Memory B cell (primary cell): ENCODE results near the gene BRSK1.

Experiments used
- ATAC-seq: fragments of 150-1000 bp; cut with Tn5 transposase; 2 replicates; pipeline ENCODE4 v1.10.0; 2021; ENCODE audit warnings: low read depth, mild to moderate bottlenecking, moderate library complexity
- DNase-seq, 2 donors: peaks; one replicate each; pipeline ENCODE4 v3.0.0; 2022; ENCODE audit warnings: low spot score in 2 of 2
- H3K27ac Mint-ChIP-seq: one replicate; pipeline ENCODE4 v1.8.0; 2022; ENCODE audit warnings: mild to moderate bottlenecking, moderate library complexity, mixed read lengths
- H3K27me3 Mint-ChIP-seq: one replicate; pipeline ENCODE4 v1.8.0; 2022; ENCODE audit warnings: mixed read lengths
- H3K36me3 Mint-ChIP-seq: one replicate; pipeline ENCODE4 v1.8.0; 2022; ENCODE audit warnings: mild to moderate bottlenecking, mixed read lengths
- H3K4me1 Mint-ChIP-seq: one replicate; pipeline ENCODE4 v1.8.0; 2022; ENCODE audit warnings: mixed read lengths
- H3K4me3 Mint-ChIP-seq: one replicate; pipeline ENCODE4 v1.8.0; 2022; ENCODE audit warnings: mild to moderate bottlenecking, moderate library complexity, mixed read lengths
- H3K9me3 Mint-ChIP-seq: one replicate; pipeline ENCODE4 v1.8.0; 2022; ENCODE audit warnings: mixed read lengths

The BRSK1 gene

DNA sequence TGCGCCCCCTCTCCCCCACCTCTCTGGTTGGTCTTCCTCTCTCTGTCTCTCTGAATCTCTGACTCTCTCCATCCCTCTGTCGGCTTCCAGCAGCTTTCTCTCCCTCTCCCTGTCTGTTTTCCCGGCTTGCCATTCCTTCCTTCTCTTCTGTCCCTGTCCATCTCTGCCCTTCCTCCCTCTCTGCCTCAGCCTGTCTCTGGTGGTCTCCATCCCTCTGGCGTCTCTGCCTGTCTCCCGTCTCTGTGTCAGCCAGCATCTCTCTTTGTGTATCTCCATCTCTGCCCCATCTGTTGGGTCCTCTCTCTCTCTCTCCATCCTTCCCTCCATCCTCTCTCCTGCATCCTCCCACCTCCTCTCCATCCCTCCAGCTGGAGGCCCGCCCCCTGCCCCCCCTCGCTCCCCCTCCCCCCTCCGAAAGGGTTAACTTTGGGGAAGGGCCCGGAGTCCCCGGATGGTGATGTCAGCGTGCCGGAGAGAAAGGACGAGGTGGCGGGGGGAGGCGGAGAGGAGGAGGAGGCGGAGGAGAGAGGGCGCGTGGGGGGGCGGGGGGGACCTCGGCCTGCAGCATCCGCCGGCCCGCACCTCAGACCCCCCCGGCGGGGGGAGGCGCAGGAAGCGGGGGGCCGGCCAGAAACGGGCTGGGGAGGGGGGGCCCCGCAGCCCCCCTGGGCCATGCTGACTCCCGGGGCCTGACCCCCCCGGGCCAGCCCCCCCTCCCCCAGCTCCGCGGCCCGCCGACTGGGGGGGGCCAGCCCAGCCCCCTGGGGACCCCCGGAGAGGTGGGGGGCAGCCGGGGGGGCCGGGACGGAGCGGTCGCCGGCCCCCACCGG lies at the start of gene BRSK1:
Gene BRSK1, plus strand, starts transcription at position 450 of the 830 bp plus-strand sequence. CDS start 446 bp downstream, outside the sequence.
- H3K4me1 Mint-ChIP-seq, result peaks cover 28% of the 10 kb centered on the region
- H3K9me3 Mint-ChIP-seq, result no peaks in the 10 kb centered on the region
- H3K27ac Mint-ChIP-seq, result peak within 1 kb of the TSS; percentile 36
- no peak for ATAC-seq
- DNase-seq, result no peak
- H3K27me3 Mint-ChIP-seq, result peaks cover 5% of the 10 kb centered on the region
- H3K4me3 Mint-ChIP-seq, result peak within 1 kb of the TSS; percentile 42
- H3K36me3 Mint-ChIP-seq, result peaks cover 2% of the 10 kb centered on the region

DNA sequence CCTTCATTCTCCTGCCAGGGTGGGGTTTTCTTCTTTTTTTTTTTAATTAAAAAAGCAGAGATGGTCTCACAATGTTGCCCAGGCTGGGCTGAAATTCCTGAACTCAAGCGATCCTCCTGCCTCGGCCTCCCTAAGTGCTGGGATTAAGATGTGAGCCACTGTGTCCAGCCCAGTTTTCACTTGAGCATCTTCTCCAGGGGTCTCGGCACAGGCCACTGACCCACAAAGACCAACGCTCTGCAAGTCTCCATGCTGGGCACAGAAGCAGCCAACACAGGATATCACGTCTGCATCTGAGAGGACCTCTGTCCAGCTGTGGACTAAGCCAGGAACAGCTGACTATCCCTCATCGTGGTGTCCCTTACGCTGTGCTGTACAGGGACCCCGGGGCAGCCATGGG lies 45.8 kb upstream of the BRSK1 start:
- Mint-ChIP-seq H3K27ac (no peak overlapping the region), H3K4me3 (no peak overlapping the region), H3K36me3 (peaks cover 43% of the 10 kb centered on the region), H3K4me1 (peaks cover 2% of the 10 kb centered on the region), H3K27me3 (no peaks in the 10 kb centered on the region), H3K9me3 (no peaks in the 10 kb centered on the region)
- DNase-seq (no peak), ATAC-seq (no peak)

DNA sequence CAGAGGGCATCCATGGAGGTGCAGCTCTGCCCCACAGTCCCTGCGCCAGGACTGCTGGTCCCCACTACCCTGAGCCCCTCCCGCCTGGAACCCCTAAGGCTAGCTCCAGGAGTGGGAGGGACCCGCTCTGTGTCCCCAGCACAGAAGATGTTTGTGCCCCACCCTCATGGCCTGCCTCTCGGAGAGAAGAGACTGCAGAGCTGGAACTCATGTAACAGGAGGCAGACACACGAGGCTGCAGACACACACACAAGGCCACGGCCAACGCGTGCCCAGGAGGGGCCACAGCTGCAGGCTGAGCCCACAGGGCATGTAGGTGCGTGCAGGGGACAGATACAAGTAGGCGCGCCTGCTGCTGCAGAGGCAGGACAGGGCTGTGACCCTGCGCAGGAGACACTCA lies 44.8 kb upstream of the BRSK1 start:
- H3K4me3 Mint-ChIP-seq, result no peak overlapping the region
- ATAC-seq, result no peak
- H3K27ac Mint-ChIP-seq, result no peak overlapping the region
- no peaks in the 10 kb centered on the region for H3K27me3 Mint-ChIP-seq
- H3K9me3 Mint-ChIP-seq, result no peaks in the 10 kb centered on the region
- peaks cover 2% of the 10 kb centered on the region for H3K4me1 Mint-ChIP-seq
- DNase-seq, result no peak
- H3K36me3 Mint-ChIP-seq, result peaks cover 42% of the 10 kb centered on the region

DNA sequence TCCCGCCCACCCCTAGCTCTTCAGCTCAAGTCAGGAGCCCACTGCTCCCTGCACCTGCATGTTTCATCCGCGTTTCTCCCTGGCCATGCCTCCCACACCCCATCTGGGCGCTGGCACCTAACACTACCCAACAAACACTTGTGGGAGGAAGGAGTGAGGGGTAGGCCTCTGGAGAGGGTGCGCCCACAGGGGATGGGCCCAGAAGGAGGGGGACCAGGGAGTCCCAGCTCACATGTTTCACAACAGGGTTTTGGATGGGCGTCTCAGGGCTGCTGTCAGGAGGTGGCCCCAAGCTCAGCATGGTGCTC lies 43.1 kb upstream of the BRSK1 start:
- Mint-ChIP-seq H3K36me3 (peaks cover 36% of the 10 kb centered on the region), H3K27me3 (no peaks in the 10 kb centered on the region), H3K9me3 (no peaks in the 10 kb centered on the region), H3K4me1 (peaks cover 2% of the 10 kb centered on the region), H3K27ac (no peak overlapping the region), H3K4me3 (no peak overlapping the region)
- no peak for DNase-seq
- no peak for ATAC-seq

DNA sequence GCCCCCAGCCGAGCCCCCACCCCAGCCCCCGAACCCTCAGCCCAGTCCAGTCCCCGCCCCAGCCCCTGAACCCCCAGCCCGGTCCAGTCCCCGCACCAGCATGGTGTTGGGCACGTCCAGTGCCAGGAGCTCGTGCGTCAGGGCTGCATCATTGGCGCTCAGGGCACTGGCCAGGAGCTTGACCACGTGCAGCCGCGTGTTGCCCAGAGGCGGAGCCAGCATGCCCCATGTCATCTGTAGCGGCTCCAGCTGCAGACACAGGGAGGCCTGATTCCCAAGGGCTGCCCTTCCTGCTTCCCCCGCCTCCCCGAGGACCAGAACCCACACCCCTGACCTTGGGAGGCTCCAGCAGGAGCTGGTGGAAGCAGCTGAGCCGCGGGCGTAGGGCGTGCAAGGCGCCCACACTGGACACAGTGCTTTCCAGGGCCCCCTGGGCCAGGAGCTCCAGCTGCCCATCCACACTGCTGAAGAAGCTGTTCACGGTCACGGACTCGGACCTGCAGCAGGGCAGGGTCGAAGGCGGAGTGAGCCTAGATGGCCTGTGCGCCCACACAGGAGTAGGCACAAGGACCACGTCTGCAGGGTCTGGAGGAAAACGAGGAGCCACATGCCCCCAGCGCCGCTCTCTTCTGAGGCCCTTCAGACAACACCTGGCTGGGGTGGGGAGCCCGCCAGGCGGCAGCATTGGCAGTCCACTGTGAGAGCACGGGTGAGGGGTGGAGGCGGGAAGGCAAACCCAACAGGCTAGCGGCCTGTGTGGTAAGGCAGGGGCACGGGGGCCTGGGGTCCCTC lies 42.5 kb upstream of the BRSK1 start:
- ATAC-seq (no peak), DNase-seq (no peak)
- Mint-ChIP-seq H3K9me3 (no peaks in the 10 kb centered on the region), H3K27me3 (no peaks in the 10 kb centered on the region), H3K36me3 (peaks cover 34% of the 10 kb centered on the region), H3K27ac (no peak overlapping the region), H3K4me1 (peaks cover 4% of the 10 kb centered on the region), H3K4me3 (no peak overlapping the region)

DNA sequence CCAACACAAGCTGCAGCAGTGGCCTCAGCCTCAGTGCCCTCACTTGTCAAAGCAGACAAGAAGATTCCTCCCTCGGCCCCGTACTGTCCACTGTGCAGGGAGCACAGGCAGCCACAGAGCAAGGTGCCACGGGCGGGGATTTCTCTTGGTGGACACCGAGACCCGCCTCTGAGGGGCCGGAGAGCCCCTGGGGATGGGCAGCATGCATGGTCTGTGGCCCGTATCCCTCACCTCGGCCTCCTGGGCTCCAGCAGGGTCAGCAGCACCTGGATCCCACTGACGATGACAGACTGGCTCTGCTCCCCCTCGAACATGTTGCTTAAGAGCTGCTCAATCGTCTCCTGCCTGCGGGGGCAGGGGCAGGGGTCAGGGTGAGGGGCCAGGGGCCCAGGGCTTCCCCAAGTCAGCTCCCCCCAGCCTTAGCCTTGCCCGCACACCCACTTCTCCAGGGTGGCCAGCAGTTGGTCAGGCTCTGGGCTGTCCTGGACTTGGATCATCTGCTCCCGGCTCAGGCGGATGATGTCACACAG lies 41.8 kb upstream of the BRSK1 start:
- Mint-ChIP-seq H3K4me1 (peaks cover 4% of the 10 kb centered on the region), H3K36me3 (peaks cover 28% of the 10 kb centered on the region)

DNA sequence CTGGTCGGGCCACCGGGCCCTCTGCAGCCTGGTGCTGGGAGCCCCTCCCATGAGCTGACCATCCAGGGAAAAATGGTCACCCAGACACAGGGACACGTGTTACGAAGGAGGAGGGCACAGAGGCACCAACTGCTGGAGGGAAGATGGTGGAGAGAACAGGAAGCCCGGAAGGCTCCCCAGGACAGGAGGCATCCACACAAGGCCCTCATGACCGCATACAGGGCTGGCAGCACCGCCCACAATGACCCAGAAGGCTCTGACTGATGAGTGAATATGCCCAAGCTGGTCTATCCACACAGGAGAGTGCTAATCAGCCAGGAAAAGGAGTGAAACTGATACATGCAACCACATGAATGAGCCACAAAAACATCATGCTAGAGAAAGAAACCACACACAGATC lies 41.3 kb upstream of the BRSK1 start:
- ATAC-seq (no peak), DNase-seq (no peak)
- no peaks in the 10 kb centered on the region for H3K27me3 Mint-ChIP-seq

More for the DNA sequence above, 41.8 kb upstream of the BRSK1 start:
- ATAC-seq (no peak), DNase-seq (no peak)
- Mint-ChIP-seq H3K4me3 (no peak overlapping the region), H3K9me3 (no peaks in the 10 kb centered on the region), H3K27ac (no peak overlapping the region), H3K27me3 (no peaks in the 10 kb centered on the region)

DNA sequence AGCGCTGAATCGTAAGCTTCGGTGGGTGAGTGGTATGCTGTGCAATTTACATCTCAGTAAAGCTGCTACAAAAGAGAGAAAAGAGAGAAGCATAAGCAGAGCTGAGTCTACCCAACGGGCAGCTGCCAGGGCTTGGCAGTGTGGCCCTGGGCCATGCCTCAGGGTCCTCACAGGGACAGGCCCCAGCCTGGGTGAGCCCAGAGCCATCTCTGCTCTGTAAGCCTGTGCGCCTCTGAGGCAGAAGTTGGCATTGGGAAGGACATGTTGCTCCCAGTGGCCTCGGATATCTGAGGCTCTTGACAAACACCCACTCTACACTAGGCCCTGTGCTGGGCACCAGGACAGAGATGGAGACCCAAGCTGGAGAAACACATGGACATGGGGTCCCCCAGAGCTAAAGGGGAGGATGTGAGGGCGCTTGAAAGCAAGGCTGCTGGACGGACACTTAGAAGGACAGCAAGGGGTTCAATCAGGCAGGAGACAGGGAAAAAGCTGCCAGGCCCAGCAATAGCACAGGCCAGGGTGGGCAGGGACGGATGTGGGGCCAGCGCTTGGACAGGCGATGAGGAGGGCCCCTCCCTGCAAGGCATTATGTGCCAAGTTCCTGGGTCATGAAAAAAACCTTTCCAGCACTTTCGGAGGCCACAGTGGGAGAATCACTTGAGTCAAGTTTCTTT lies 39.7 kb upstream of the BRSK1 start:
- H3K27ac Mint-ChIP-seq, result no peak overlapping the region
- no peaks in the 10 kb centered on the region for H3K9me3 Mint-ChIP-seq
- no peaks in the 10 kb centered on the region for H3K27me3 Mint-ChIP-seq
- H3K36me3 Mint-ChIP-seq, result peaks cover 22% of the 10 kb centered on the region
- no peak overlapping the region for H3K4me3 Mint-ChIP-seq
- H3K4me1 Mint-ChIP-seq, result peaks cover 13% of the 10 kb centered on the region
- ATAC-seq (no peak), DNase-seq (no peak)

More for the DNA sequence above, 41.3 kb upstream of the BRSK1 start:
- Mint-ChIP-seq H3K36me3 (peaks cover 23% of the 10 kb centered on the region), H3K4me1 (peaks cover 4% of the 10 kb centered on the region), H3K4me3 (no peak overlapping the region), H3K27ac (no peak overlapping the region), H3K9me3 (no peaks in the 10 kb centered on the region)

DNA sequence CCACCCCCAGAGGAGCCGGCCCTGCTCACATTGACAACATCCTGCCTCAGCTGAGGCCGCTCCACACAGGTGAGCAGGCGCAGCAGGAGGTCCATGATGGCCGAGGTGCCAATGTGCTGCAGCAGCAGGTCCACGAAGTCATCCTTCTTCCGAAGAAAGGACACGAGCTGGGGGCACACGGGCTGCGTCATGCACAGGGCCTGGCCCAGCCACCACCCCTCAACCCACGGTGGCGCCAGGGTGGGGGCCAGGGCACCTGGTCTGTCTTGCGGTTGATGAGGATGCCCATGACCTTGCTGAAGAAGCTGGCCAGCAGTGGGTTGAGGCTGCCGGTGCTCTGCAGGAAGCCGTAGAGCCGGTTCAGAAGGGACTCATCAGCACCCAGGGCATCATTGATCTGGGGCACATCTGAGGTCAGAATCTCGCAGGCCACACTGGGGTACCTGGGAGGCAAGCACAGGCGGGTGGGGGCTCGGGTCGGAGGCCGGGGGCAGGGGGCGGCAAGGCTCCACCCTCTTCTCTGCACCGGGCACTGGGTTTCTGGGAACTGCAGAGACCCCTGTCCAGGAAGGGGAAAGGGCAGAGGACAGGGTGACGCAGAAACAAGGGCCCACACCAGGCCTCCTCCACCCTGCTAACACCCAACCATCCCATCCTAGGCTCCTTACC lies 38.4 kb upstream of the BRSK1 start:
- DNase-seq (no peak), ATAC-seq (no peak)
- peaks cover 14% of the 10 kb centered on the region for H3K4me1 Mint-ChIP-seq
- no peaks in the 10 kb centered on the region for H3K9me3 Mint-ChIP-seq
- no peak overlapping the region for H3K4me3 Mint-ChIP-seq
- no peak overlapping the region for H3K27ac Mint-ChIP-seq
- H3K36me3 Mint-ChIP-seq, result peaks cover 21% of the 10 kb centered on the region
- H3K27me3 Mint-ChIP-seq, result no peaks in the 10 kb centered on the region

DNA sequence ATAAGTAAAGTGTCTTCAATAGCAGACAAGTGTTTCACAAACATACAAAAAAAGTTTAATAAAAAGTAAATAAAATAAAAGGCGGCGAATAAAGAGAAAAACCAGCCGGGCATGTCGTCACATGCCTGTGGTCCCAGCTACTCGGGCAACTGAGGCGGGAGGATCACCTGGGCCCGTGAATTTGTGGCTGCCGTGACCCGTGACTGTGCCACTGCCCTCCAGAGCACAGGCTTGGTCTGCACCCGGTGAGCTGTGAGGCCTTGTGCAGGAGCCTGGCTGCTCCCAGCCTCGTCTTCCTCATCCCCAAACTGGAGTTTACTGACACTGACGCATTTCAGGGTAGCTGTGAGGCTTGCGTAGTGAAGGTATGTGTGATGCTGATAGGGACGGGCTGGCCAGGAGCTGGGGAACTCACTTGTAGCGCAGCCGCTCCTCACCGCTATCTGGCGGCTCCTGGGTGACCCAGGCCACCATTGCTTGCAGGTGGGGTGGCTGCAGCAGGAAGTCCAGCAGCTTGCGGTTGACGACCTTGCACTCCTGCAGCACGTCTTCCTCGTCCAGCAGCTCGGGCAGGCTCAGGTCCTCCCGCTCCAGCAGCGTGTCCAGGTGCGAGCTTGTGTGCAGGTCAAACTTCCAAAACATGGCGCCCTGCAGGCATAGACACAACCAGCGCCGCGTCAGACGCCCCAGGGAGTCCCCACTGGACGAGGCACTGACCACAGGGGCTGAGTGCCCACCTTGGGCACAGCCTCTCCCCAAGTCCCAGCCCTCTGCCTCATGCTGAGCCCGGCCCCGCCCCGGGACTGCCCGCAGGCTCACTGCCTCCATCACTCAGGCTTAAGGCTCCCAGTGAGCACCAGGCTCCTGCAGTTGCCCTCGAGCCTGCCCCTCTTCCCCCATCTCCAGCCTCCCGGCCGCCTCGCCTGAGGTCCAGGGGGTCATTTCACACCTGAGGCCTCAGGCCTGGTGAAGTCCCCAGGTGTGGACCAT lies 37.0 kb upstream of the BRSK1 start:
- H3K4me1 Mint-ChIP-seq, result peaks cover 28% of the 10 kb centered on the region
- no peak overlapping the region for H3K27ac Mint-ChIP-seq
- H3K27me3 Mint-ChIP-seq, result no peaks in the 10 kb centered on the region
- no peak for ATAC-seq
- DNase-seq, result no peak
- H3K4me3 Mint-ChIP-seq, result no peak overlapping the region
- no peaks in the 10 kb centered on the region for H3K9me3 Mint-ChIP-seq
- peaks cover 20% of the 10 kb centered on the region for H3K36me3 Mint-ChIP-seq

DNA sequence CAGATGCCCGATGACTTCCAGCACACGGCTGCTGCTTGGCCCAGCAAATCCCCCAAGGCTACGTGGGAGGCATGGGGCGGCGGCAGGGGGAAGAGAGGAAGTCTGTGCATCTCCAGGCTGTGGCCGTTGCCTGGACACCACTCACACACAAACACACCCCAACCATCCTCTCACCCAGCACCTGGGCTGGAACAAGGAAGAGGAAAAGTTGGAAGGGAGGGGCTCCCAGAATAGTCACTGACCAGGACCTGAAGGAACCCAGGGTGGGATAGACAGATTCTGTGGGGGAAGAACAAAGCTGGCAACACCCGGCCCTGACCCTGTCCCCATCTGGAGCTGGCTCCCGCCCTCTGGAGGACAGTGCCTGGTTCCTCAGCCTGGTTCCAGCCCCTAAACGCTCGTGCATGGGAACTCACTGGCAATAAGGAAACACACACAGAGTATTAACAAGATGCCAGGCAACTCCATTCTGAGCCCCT lies 36.1 kb upstream of the BRSK1 start:
- Mint-ChIP-seq H3K9me3 (no peaks in the 10 kb centered on the region), H3K4me1 (peaks cover 29% of the 10 kb centered on the region), H3K27ac (no peak overlapping the region), H3K27me3 (no peaks in the 10 kb centered on the region), H3K36me3 (peaks cover 19% of the 10 kb centered on the region), H3K4me3 (no peak overlapping the region)
- ATAC-seq (no peak), DNase-seq (no peak)

DNA sequence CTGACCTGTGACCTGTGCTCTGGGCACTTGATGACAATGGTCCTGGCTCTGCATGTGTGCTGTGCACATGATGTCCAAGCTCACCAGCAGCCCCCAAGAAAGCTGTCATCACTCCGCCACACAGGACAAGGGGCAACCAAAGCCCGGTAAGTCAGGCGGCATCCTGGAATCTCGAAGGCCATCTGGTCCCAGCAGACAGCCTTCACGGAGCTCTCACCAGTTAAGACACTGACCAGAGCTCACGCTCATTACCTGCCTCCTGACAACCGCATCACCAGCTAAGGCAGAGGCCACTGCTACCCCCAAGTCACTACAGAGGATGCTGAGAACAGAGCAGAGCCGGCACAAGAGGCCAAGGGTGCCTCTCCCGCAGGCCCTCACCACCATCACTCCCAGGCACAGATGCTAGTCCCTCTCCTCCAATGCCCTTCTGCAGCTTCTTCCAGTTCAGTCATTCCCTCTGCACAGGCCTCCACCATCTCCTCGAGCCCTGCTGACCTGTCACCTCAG lies 35.6 kb upstream of the BRSK1 start:
- H3K4me3 Mint-ChIP-seq, result peak overlapping the region; percentile 22
- no peaks in the 10 kb centered on the region for H3K9me3 Mint-ChIP-seq
- no peak overlapping the region for H3K27ac Mint-ChIP-seq
- DNase-seq (no peak), ATAC-seq (no peak)
- no peaks in the 10 kb centered on the region for H3K27me3 Mint-ChIP-seq
- peaks cover 30% of the 10 kb centered on the region for H3K4me1 Mint-ChIP-seq
- peaks cover 17% of the 10 kb centered on the region for H3K36me3 Mint-ChIP-seq
